Ovary (tissue), 9 donors: Measurements from ENCODE around the gene IDI1. TPM values are rescaled to one million over a fixed set of nuclear protein-coding genes. Genes with fewer than 3 reads are reported as not detected.
"Not testable (repeated sequence)": the region's sequence is repeated elsewhere in the genome, so short reads cannot be mapped to it uniquely, and the experiment has no call there.

Source experiments
- DNase-seq, 5 donors: peaks; one replicate each; pipeline ENCODE4 v3.0.0-alpha.2; 2019 to 2020
- H3K27ac ChIP-seq, 2 donors: fragments of 200-600 bp; one replicate each; pipeline versions ENCODE4 v1.5.1 to v1.8.0; 2019 to 2022
- H3K27me3 ChIP-seq: fragments of 200-600 bp; one replicate; pipeline ENCODE4 v1.8.0; 2022
- H3K36me3 ChIP-seq: fragments of 200-600 bp; sonication (generic); one replicate; pipeline ENCODE4 v1.5.1; 2019
- H3K4me1 ChIP-seq: one replicate; pipeline ENCODE4 v1.8.1; 2013; ENCODE audit warnings: mild to moderate bottlenecking, moderate library complexity; ENCODE audit not compliant: insufficient read depth
- H3K4me3 ChIP-seq: fragments of 200-600 bp; sonication (generic); one replicate; pipeline ENCODE4 v1.5.1; 2017
- H3K9me3 ChIP-seq, 2 donors: fragments of 200-600 bp in 1 of 2; sonication (generic) in 1 of 2; one replicate each; pipeline versions ENCODE4 v1.5.1 to v1.8.1; 2013 to 2019; ENCODE audit warnings: mild to moderate bottlenecking in 1 of 2, moderate library complexity in 1 of 2
- EP300 ChIP-seq: sonication (generic); formaldehyde crosslinking; IDR thresholded peaks from one replicate; pipeline ENCODE4 v1.6.1; 2017; ENCODE audit warnings: antibody characterized with exemption
- POLR2A ChIP-seq: fragments of 450-650 bp; IDR thresholded peaks from one replicate; pipeline ENCODE4 v1.6.1; 2017; ENCODE audit warnings: antibody characterized with exemption, mild to moderate bottlenecking, moderate library complexity
- WGBS, 3 donors: extraction: QIAGEN DNeasy Blood & Tissue Kit in 1 of 3; methylation state at CpG; one replicate each; pipeline versions ENCODE4 v1.1.5 to v1.1.7; 2013 to 2017; 5-methylcytosine and 5-hydroxymethylcytosine counted together
- intact Hi-C, 4 donors: fragments of 100-400 bp; cut with DNase I; formaldehyde crosslinking; loops; one replicate each; pipeline versions ENCODE4 v1.11.0 to v1.15.1; 2022 to 2023
- polyA plus RNA-seq, 2 donors: library from polyadenylated mRNA; stranded (reverse); fragments of 200-250 nt in 1 of 2; fragments of 350-450 nt in 1 of 2; fragmentation: Illumina TruSeq in 1 of 2; extraction: RNeasy Lipid Tissue Mini Kit (QIAGEN cat#74804) in 1 of 2; gene quantifications; one replicate each; pipeline ENCODE4 v1.2.3, GENCODE V29; 2013 to 2014
- total RNA-seq, 7 donors: library from RNA; depleted of rRNA in 2 of 7; stranded (reverse); fragments of >200 nt in 2 of 7; fragmentation: NEBNext Ultra II Directional in 3 of 7; extraction: Animal tissue kit (Norgen Biotek cat#: 25700) in 3 of 7; gene quantifications; one replicate each; pipeline versions ENCODE4 v1.1.0 to v1.2.4, GENCODE V29; 2016 to 2023
- TF ChIP-seq, protein P1 (sequence below), 3 donors: fragments of 450-650 bp in 2 of 3; fragments of 200-600 bp in 1 of 3; IDR thresholded peaks; one replicate each; pipeline versions ENCODE4 v1.5.1 to v1.8.0; 2016 to 2022; ENCODE audit warnings: antibody characterized with exemption in 3 of 3, mild to moderate bottlenecking in 1 of 3
- donor health status: DM: no; HTN: no; CAD: no; lungs with moderate emphysema.
- donor health status: DM: no; HTN: no; CAD: no.
- donor health status: Bipolar disorder and iron deficiency.
- donor health status: DM: yes; HTN: yes; CAD: no.
- donor health status: DM: no; HTN: no; CAD: no.
- donor health status: DM: yes; HTN: yes; CAD: no.

Gene IDI1
- total and polyA plus RNA-seq, 9 donors, result 17.3 to 99.0 (median 24.4) TPM

DNA sequence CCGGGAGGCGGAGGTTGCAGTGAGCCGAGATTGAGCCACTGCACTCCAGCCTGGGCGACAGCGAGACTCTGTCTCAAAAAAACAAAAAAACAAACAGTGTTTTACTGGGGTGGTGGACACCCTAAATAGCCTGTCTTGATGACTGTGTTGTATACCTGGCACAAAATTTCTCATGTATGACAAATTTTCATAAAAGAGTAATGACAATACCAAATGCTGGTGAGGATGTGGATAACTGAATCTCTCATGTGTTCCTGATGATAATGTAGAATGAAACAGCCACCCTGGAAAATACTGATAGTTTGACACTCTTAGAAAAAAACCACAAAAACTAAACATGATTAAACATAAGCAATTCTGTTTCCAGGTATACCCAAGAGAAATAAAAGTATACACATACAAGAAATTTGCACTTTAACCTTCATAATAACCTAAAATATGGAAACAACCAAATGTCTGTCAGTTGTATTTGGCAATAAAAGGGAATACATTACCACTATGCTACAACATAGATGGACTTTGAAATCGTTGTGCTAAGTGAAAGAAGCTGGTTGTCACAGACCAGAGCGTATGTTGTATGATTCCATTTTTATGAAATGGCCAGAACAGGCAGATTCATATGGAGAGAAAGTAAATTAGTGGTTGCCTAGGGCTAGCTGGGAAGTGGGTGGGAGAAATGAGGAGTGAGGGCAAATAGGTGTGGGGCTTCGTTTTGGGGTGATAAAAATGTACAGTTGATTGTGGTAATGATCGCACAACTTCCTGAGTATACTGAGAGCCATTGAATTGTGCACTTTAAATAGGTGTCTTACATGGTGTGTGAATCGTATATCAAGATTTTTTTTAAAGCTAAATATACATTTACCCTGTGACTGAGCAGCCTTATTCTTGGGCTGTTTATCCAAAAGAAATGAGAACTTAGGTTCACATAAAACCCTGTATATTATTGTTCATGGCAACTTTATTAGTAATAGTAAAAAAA, 19.8 kb upstream of the IDI1 start:
- H3K4me1 ChIP-seq, result peaks cover 2% of the 10 kb centered on the region
- intact Hi-C loops, result no loop called here
- H3K36me3 ChIP-seq, result no peaks in the 10 kb centered on the region
- WGBS, 3 donors, result 86 to 94% (median 94%) methylated on average over 10 of the region's 10 CpGs
- no peak overlapping the region for H3K4me3 ChIP-seq
- H3K27me3 ChIP-seq, result no peaks in the 10 kb centered on the region
- TF ChIP-seq POLR2A (no peak), EP300 (no peak)
- TF ChIP-seq, protein P1, sequence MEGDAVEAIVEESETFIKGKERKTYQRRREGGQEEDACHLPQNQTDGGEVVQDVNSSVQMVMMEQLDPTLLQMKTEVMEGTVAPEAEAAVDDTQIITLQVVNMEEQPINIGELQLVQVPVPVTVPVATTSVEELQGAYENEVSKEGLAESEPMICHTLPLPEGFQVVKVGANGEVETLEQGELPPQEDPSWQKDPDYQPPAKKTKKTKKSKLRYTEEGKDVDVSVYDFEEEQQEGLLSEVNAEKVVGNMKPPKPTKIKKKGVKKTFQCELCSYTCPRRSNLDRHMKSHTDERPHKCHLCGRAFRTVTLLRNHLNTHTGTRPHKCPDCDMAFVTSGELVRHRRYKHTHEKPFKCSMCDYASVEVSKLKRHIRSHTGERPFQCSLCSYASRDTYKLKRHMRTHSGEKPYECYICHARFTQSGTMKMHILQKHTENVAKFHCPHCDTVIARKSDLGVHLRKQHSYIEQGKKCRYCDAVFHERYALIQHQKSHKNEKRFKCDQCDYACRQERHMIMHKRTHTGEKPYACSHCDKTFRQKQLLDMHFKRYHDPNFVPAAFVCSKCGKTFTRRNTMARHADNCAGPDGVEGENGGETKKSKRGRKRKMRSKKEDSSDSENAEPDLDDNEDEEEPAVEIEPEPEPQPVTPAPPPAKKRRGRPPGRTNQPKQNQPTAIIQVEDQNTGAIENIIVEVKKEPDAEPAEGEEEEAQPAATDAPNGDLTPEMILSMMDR (IDR thresholded peaks at IDR 0.05), result no peak
- H3K9me3 ChIP-seq, result no peaks in the 10 kb centered on the region
- no peak overlapping the region for H3K27ac ChIP-seq
- no peak for DNase-seq

DNA sequence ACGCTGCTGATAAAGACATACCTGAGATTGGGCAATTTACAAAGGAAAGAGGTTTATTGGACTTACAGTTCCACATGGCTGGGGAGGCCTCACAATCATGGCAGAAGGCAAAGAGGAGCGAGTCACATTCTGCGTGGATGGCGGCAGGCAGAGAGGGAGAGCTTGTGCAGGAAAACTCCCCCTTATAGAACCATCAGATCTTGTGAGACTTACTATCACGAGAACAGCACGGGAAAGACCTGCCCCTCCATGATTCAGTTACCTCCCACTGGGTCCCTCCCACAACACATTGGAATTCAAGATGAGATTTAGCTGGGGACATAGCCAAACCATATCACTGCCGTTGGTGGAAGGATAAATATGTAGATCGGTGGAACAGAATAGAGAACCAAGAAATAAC, 17.8 kb upstream of the IDI1 start:
- intact Hi-C loops, H3K4me3 ChIP-seq, H3K27me3 ChIP-seq, H3K27ac ChIP-seq, H3K4me1 ChIP-seq, H3K9me3 ChIP-seq, DNase-seq, H3K36me3 ChIP-seq: not testable (repeated sequence)
- WGBS, 3 donors, result 70 to 79% (median 73%) methylated on average over 8 of the region's 8 CpGs

DNA sequence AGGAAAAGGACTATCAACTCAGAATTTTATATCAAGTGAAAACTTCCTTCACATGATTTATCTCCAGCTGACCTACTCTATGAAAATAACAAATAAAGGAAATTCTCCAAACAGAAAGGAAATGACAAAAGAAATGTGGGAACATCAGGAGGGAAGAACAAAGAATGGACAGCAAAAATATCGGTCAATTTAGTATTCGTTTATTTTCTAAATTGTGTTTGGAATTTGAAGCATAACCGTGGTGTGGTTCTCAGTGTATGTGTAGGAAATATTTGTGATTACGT, 16.0 kb upstream of the IDI1 start:
- TF ChIP-seq POLR2A, result no peak
- no peak for TF ChIP-seq EP300
- TF ChIP-seq, protein P1 (IDR thresholded peaks at IDR 0.05), result no peak
- H3K4me3 ChIP-seq, result no peak overlapping the region
- intact Hi-C loops, result no loop called here

DNA sequence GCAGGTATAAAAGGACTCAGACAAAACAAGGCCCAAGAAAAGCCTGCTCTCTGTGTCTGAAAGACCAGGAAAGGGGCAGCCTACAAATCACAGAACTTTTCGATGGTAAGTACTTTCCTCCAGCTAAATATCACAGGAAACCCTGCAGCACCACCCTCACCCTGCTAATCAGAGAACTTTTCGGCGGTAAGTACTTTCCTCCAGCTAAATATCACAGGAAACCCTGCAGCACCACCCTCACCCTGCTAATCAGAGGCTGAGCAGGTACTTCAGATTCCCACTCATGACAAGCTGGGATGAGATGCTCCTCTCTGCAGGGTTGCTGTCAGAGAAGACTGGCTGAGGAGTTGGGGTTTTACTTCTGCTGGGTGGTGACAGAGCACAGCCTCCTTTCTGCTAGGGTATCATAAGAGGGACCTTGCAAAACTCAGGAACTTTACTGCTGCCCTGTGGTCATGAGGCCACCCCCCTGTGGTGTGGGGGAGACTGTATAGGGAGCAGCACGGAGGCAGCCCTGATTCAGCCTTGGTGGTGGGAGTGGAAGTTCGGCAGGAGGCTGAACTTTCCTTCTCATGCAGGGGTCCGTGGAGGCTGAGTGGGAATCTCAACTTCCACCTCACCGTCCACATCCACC, 14.4 kb upstream of the IDI1 start:
- Histone ChIP-seq H3K9me3 (no peaks in the 10 kb centered on the region), H3K4me3 (no peak overlapping the region), H3K4me1 (no peaks in the 10 kb centered on the region), H3K27me3 (no peaks in the 10 kb centered on the region), H3K27ac (no peak overlapping the region), H3K36me3 (no peaks in the 10 kb centered on the region)
- DNase-seq, result no peak
- WGBS, 3 donors, result 72 to 84% (median 76%) methylated on average over 7 of the region's 7 CpGs
- no peak for TF ChIP-seq EP300
- intact Hi-C loops, result no loop called here

More for the DNA sequence above, 16.0 kb upstream of the IDI1 start:
- WGBS, 3 donors, result 83 to 89% (median 89%) methylated on average over 4 of the region's 4 CpGs
- no peaks in the 10 kb centered on the region for H3K9me3 ChIP-seq
- no peak overlapping the region for H3K27ac ChIP-seq
- H3K27me3 ChIP-seq, result no peaks in the 10 kb centered on the region
- H3K36me3 ChIP-seq, result no peaks in the 10 kb centered on the region
- DNase-seq, result no peak
- H3K4me1 ChIP-seq, result no peaks in the 10 kb centered on the region

DNA sequence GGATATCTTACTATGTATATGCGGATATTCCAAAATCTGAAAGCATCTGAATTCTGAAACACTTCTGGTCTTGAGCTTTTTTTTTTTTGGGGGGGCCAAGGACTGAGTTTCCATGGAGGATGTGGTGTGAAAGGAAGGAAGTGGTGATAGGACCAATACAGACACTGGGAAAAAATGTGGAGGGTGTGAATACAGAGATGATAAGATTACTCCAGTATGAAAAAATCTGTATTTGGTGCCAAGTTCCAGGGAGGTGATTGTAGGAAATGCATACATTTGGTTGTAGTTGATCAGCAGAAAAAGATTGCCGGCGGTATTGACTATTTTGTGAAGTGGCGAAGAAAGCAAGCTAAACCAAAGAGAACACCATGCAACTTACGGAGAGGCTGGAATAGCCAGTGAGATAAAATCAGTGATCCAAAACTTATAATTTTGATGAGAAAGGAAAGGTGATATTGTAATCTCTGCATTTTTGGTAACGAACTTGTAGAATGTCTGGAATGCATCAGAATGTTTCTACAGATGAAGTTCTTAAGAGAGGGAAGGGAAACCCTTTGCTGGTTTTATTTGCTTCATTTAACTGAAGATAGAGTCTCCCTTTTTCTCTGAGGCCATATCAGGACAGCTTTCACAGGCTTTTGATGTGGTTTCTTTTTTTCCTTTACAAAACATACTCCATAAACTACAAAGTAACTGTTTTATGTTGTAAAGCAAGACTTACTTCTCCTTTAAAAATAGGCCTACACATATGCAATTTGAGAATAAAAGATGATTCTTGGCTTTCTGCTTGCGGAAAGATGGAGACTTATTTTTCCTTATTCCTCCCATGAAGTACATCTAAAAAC, 13.2 kb upstream of the IDI1 start:
- Histone ChIP-seq H3K4me3 (no peak overlapping the region), H3K27me3 (no peaks in the 10 kb centered on the region), H3K36me3 (no peaks in the 10 kb centered on the region), H3K27ac (no peak overlapping the region), H3K9me3 (no peaks in the 10 kb centered on the region), H3K4me1 (peaks cover 3% of the 10 kb centered on the region)
- intact Hi-C loops, result no loop called here
- TF ChIP-seq, protein P1 (IDR thresholded peaks at IDR 0.05), result no peak
- no peak for TF ChIP-seq POLR2A
- 72 to 78% (median 78%) methylated on average over 7 of the region's 7 CpGs for WGBS, 3 donors
- DNase-seq, result no peak
